Measurements from ENCODE around the gene RNF146.

RNF146 gene

DNA sequence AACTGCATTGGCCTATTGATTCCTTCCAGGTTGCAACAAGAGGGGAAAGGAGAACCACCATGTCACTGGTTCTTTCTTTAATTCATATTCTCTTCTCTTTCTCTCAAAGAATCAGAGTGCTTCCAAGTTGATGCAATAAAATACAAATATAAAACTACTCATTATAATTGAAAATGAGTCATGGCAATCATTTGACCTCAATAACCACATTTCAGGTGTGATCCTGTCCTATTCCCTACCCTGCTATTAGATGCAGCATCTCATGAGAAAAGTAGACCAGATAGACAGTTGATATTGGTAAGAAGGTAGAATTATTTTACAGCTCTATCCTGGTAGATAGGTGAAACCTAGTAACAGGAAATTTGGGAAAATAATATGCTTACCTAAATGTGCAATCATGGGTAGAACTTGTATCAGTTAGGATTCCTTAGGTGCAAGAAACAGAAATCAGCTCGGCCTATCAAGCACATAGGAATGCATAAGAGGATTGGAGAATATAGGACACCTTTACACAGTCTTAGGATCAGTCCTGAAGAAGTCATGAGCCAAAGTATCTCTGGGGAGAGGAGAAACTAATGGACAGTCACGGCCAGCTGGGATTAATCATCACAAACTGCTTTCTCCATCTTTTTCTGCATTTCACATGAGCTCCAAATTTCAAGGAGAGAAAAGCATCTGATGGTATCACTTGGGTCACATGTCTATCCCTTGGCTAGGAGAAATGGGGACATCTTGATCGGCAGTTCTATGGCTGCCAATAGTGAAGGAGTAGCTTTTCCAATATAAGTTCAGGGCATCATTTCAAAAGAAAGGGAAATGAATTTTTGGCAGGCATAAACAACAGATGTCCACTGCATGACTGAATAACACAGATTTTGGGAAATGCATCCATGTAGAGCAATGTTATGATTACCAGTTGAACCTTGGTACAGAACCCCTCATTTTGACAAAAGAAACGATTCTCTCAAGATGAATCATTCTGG lies 19.3 kb upstream of the RNF146 start:
- Histone ChIP-seq H3K36me3 (ENCODE audit: insufficient read depth, low read length) (no peaks in the 10 kb centered on the region), H3K4me3 (ENCODE audit: low read length, poor library complexity, severe bottlenecking) (no peak overlapping the region), H3K9me2 (replicated peaks; ENCODE audit: low read depth, low read length) (no peaks in the 10 kb centered on the region), H3K79me2 (ENCODE audit: insufficient read depth, low read length) (no peaks in the 10 kb centered on the region), H3K4me1 (ENCODE audit: insufficient read depth, low read length, poor library complexity, severe bottlenecking) (no peaks in the 10 kb centered on the region), H3K27me3 (ENCODE audit: insufficient read depth, low read length, poor library complexity, severe bottlenecking) (no peaks in the 10 kb centered on the region), H3F3A (ENCODE audit: low read depth) (no peaks in the 10 kb centered on the region), H3K4me2 (ENCODE audit: low read depth, low read length, poor library complexity, severe bottlenecking) (no peak overlapping the region), H3K9ac (ENCODE audit: low read depth, low read length, poor library complexity, severe bottlenecking) (no peak overlapping the region), H2AFZ (ENCODE audit: low read length) (no peak overlapping the region), H3K9me3 (ENCODE audit: insufficient read depth, low read depth, low read length) (no peaks in the 10 kb centered on the region), H4K20me1 (ENCODE audit: insufficient read depth, low read length, poor library complexity, severe bottlenecking) (no peaks in the 10 kb centered on the region)
- TF ChIP-seq, protein P1, sequence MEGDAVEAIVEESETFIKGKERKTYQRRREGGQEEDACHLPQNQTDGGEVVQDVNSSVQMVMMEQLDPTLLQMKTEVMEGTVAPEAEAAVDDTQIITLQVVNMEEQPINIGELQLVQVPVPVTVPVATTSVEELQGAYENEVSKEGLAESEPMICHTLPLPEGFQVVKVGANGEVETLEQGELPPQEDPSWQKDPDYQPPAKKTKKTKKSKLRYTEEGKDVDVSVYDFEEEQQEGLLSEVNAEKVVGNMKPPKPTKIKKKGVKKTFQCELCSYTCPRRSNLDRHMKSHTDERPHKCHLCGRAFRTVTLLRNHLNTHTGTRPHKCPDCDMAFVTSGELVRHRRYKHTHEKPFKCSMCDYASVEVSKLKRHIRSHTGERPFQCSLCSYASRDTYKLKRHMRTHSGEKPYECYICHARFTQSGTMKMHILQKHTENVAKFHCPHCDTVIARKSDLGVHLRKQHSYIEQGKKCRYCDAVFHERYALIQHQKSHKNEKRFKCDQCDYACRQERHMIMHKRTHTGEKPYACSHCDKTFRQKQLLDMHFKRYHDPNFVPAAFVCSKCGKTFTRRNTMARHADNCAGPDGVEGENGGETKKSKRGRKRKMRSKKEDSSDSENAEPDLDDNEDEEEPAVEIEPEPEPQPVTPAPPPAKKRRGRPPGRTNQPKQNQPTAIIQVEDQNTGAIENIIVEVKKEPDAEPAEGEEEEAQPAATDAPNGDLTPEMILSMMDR (conservative IDR thresholded peaks at IDR 0.05; ENCODE audit: low read length): no peak
- no peak for TF ChIP-seq EZH2phosphoT487 (IDR thresholded peaks at IDR 0.05; ENCODE audit: borderline replicate concordance)

DNA sequence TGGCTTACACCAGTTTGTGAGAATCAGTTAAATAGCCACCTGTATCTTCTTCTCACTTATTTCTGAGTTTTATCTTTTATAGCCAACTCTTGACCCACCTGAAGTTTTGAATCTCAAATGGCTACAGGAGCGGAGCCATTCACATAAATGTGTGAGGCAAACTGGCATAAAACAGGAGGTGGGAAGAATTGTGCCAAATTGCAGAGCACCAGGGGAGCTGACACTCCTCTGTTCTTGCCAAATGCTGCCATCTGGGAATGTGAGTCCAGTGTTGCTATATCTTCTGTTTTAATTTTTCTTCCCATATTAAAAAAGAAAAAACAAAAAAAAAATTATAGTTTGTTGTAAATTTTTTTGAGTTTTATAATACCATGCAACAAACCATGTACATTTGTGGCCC lies 17.0 kb upstream of the RNF146 start:
- H3K36me3 ChIP-seq (ENCODE audit: insufficient read depth, low read length): no peaks in the 10 kb centered on the region
- H3K4me1 ChIP-seq (ENCODE audit: insufficient read depth, low read length, poor library complexity, severe bottlenecking): no peaks in the 10 kb centered on the region
- no peak overlapping the region for H2AFZ ChIP-seq (ENCODE audit: low read length)
- H3K9ac ChIP-seq (ENCODE audit: low read depth, low read length, poor library complexity, severe bottlenecking): no peak overlapping the region
- no peaks in the 10 kb centered on the region for H3K9me2 ChIP-seq (replicated peaks; ENCODE audit: low read depth, low read length)
- H3K9me3 ChIP-seq (ENCODE audit: insufficient read depth, low read depth, low read length): no peaks in the 10 kb centered on the region
- H3K27me3 ChIP-seq (ENCODE audit: insufficient read depth, low read length, poor library complexity, severe bottlenecking): no peaks in the 10 kb centered on the region
- H3K79me2 ChIP-seq (ENCODE audit: insufficient read depth, low read length): no peaks in the 10 kb centered on the region
- no peak overlapping the region for H3K4me3 ChIP-seq (ENCODE audit: low read length, poor library complexity, severe bottlenecking)
- TF ChIP-seq, protein P1 (conservative IDR thresholded peaks at IDR 0.05; ENCODE audit: low read length): no peak
- no peak for TF ChIP-seq EZH2phosphoT487 (IDR thresholded peaks at IDR 0.05; ENCODE audit: borderline replicate concordance)
- H3F3A ChIP-seq (ENCODE audit: low read depth): no peaks in the 10 kb centered on the region
- H4K20me1 ChIP-seq (ENCODE audit: insufficient read depth, low read length, poor library complexity, severe bottlenecking): no peaks in the 10 kb centered on the region
- no peak overlapping the region for H3K4me2 ChIP-seq (ENCODE audit: low read depth, low read length, poor library complexity, severe bottlenecking)

DNA sequence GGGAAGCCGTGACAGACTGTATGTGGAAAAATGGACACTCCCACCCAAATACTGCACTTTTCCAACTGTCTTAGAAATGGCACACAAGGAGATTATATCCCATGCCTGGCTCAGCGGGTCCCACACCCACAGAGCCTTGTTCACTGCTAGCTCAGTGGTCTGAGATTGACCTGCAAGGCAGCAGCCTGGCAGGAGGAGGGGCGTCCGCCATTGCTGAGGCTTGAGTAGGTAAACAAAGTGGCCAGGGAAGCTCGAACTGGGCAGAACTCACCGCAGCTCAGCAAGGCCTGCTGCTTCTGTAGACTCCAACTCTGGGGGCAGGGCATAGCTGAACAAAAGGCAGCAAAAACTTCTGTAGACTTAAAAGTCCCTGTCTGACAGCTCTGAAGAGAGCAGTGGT lies 11.4 kb upstream of the RNF146 start:
- H3K4me2 ChIP-seq (ENCODE audit: low read depth, low read length, poor library complexity, severe bottlenecking): no peak overlapping the region
- H3K9ac ChIP-seq (ENCODE audit: low read depth, low read length, poor library complexity, severe bottlenecking): no peak overlapping the region
- H3K27me3 ChIP-seq (ENCODE audit: insufficient read depth, low read length, poor library complexity, severe bottlenecking): no peaks in the 10 kb centered on the region
- no peaks in the 10 kb centered on the region for H3K9me3 ChIP-seq (ENCODE audit: insufficient read depth, low read depth, low read length)
- no peaks in the 10 kb centered on the region for H3K79me2 ChIP-seq (ENCODE audit: insufficient read depth, low read length)
- H4K20me1 ChIP-seq (ENCODE audit: insufficient read depth, low read length, poor library complexity, severe bottlenecking): no peaks in the 10 kb centered on the region
- no peaks in the 10 kb centered on the region for H3K4me1 ChIP-seq (ENCODE audit: insufficient read depth, low read length, poor library complexity, severe bottlenecking)
- TF ChIP-seq, protein P1 (conservative IDR thresholded peaks at IDR 0.05; ENCODE audit: low read length): no peak
- TF ChIP-seq EZH2phosphoT487 (IDR thresholded peaks at IDR 0.05; ENCODE audit: borderline replicate concordance): no peak
- H3K36me3 ChIP-seq (ENCODE audit: insufficient read depth, low read length): no peaks in the 10 kb centered on the region
- no peak overlapping the region for H3K4me3 ChIP-seq (ENCODE audit: low read length, poor library complexity, severe bottlenecking)
- H2AFZ ChIP-seq (ENCODE audit: low read length): no peak overlapping the region
- no peaks in the 10 kb centered on the region for H3K9me2 ChIP-seq (replicated peaks; ENCODE audit: low read depth, low read length)
- H3F3A ChIP-seq (ENCODE audit: low read depth): no peaks in the 10 kb centered on the region

Data from Loucy (cell line).